LNCAP (cell line): ENCODE results near the gene PKNOX1.

Experiments used
- TF ChIP-seq, protein P1 (sequence below): fragments of 450-650 bp; IDR thresholded peaks from 2 replicates; pipeline ENCODE4 v1.5.1; 2017; ENCODE audit warnings: mild to moderate bottlenecking

PKNOX1 gene

GRCh38 chr21:42965211-42965560, 9.2 kb upstream of the PKNOX1 start:
- TF ChIP-seq, protein P1, sequence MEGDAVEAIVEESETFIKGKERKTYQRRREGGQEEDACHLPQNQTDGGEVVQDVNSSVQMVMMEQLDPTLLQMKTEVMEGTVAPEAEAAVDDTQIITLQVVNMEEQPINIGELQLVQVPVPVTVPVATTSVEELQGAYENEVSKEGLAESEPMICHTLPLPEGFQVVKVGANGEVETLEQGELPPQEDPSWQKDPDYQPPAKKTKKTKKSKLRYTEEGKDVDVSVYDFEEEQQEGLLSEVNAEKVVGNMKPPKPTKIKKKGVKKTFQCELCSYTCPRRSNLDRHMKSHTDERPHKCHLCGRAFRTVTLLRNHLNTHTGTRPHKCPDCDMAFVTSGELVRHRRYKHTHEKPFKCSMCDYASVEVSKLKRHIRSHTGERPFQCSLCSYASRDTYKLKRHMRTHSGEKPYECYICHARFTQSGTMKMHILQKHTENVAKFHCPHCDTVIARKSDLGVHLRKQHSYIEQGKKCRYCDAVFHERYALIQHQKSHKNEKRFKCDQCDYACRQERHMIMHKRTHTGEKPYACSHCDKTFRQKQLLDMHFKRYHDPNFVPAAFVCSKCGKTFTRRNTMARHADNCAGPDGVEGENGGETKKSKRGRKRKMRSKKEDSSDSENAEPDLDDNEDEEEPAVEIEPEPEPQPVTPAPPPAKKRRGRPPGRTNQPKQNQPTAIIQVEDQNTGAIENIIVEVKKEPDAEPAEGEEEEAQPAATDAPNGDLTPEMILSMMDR, result no peak

GRCh38 chr21:42969193-42969600, 5.2 kb upstream of the PKNOX1 start:
- TF ChIP-seq, protein P1, result no peak

GRCh38 chr21:42970946-42971653, 3.3 kb upstream of the PKNOX1 start:
- TF ChIP-seq, protein P1, result no peak

- TF ChIP-seq, protein P1, result no peak
These were observed 2.5 kb upstream of the PKNOX1 start for GRCh38 chr21:42971897-42972275.

DNA sequence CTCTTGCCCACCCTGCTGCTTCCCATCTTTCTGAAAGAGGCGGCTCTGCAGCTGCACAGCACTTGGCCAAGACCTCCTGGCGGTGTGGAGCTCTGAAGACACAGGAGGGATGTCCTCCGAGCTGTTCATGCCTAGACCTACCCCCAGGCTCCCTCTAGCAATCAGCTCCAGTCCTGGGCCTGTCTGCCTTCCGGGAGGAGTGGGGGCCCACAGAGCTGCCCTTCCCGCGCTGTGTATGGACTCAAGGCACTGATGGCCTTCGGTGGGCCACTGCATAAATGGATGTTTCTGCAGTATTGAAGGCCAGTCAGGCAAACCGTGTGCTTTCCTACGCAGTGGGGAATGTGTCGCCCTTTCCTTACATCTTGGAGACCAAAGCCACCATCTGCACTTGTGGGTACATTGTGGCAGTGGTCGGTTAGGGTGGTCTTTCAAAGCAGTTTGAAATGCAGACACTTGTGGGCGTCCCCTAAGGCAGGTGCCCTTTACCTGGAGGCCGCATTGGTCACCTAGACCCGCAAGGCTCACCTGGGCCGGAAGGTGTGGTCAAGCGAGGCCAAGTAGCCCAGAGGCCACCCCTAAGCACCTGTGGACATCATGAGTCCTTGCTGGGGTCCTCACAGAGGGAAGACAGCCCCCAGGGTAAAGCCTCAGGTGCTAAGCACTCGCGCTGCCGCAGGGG, 912 bp upstream of the PKNOX1 start:
- TF ChIP-seq, protein P1, result no peak

DNA sequence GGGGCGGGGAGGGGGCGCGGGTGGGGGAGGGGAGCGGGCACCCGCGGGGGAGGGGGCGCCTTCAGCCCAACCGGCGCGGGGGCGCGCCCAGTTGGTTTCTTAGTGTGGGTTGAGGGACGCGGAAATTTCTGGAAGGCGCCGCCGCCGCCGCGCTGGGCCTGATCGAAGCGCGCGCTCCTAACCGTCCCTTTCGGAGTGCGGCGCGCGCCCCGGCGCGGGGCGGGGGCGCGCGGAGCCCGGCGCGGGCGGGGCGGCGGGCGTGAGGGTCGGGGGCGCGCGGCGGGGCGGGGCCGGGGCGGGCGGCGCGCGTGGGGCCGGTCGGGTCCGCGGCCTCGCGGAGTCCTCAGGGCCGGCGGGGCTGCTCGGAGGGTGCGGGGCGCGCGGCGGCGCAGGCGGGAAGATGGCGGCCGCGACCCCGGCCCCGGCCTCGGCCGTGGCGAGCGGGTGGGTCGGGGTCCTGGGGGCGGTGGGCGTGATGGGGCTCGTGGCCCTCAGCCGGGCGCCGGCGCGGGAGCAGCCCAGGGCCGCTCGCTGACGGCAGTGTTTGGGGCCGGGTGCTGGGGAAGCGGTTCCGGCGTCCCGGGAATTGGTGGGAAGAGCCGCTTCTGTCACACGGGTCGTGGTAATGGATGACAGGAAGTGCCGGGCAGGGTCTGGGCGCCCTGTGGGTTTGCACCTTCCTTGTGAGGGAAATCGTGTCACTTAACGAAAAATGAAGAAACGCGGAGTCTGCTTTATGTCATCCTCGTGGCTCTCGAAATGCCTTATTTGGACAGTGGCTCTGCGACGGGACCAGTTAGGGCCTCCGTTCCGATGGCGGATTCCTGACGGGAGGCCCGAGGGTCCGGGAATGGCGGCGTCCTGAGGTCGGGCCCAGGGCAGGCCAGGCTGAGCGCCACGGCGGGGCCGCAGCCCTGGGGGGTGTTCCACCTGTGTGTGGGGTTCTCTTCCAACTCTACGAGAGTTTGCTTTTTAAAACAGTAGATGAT, 764 bp downstream of the PKNOX1 start:
- TF ChIP-seq, protein P1, result no peak

DNA sequence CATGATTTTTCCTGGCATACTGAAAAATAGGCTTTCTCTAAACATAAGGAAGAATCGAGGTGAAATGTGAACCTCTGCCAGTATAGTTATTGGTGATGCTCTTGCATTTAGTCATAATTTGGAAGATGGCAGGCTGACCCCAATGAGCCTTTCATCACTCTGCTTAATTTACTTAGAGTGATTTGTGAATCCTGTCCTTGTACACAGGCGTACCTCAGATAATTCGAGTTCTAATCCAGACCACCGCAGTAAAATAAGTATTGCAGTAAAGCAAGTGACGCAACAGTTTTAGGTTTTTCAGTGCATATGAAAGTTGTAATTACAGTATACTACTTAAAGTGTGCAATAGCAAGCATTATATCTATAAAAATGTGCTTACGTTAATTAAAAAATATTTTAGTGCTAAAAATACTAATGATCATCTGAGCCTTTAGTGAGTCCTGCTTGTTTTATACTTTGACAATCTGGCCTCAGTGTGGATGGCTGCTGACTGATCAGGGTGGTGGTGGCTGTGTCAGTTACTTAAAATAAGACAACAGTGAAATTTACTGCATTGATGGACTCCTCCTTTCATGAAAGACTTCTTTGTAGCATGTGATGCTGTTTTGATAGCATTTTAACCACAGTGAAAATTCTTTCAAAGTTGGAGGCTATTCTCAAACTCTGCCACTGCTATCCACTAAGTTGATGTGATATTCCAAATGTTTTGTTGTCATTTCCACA, 1.7 kb downstream of the PKNOX1 start:
- TF ChIP-seq, protein P1, result no peak
